HG03108 (cell line): ENCODE data around the gene CAMSAP1.
"Not testable (repeated sequence)": the region's sequence is repeated elsewhere in the genome, so short reads cannot be mapped to it uniquely, and the experiment has no call there.

Source experiments
- ATAC-seq: cut with Tn5 transposase; IDR thresholded peaks from one replicate; pipeline ENCODE4 v1.9.1; 2021; ENCODE audit warnings: moderate library complexity; ENCODE audit not compliant: unreplicated experiment

The CAMSAP1 gene

GRCh38 chr9:135907431-135908092 is at the start of gene CAMSAP1:
CAMSAP1 (minus strand) TSS chr9:135907546; CDS start chr9:135907159, 387 bp downstream.
- peak; percentile 76 for ATAC-seq

GRCh38 chr9:135956802-135957174 is 49.4 kb upstream of the CAMSAP1 start:
- no peak for ATAC-seq

- ATAC-seq: no peak
These were observed 48.8 kb upstream of the CAMSAP1 start for GRCh38 chr9:135955934-135956801.

- no peak for ATAC-seq
These were observed 45.4 kb upstream of the CAMSAP1 start for GRCh38 chr9:135952664-135953206.

- ATAC-seq: no peak
These were observed 44.7 kb upstream of the CAMSAP1 start for GRCh38 chr9:135951889-135952663.

- not testable (repeated sequence) for ATAC-seq
These were observed 44.0 kb upstream of the CAMSAP1 start for GRCh38 chr9:135951310-135951709.

GRCh38 chr9:135950841-135951240 is 43.5 kb upstream of the CAMSAP1 start:
- ATAC-seq: not testable (repeated sequence)

- no peak for ATAC-seq
These were observed 42.9 kb upstream of the CAMSAP1 start for GRCh38 chr9:135950135-135950682.

- ATAC-seq: no peak
These were observed 42.3 kb upstream of the CAMSAP1 start for GRCh38 chr9:135949501-135950134.

GRCh38 chr9:135948968-135949367 is 41.6 kb upstream of the CAMSAP1 start:
- no peak for ATAC-seq

GRCh38 chr9:135948446-135948845 is 41.1 kb upstream of the CAMSAP1 start:
- no peak for ATAC-seq

- ATAC-seq: no peak
These were observed 40.2 kb upstream of the CAMSAP1 start for GRCh38 chr9:135947582-135947981.

- not testable (repeated sequence) for ATAC-seq
These were observed 39.8 kb upstream of the CAMSAP1 start for GRCh38 chr9:135947105-135947504.

- no peak for ATAC-seq
These were observed 39.1 kb upstream of the CAMSAP1 start for GRCh38 chr9:135946392-135946994.

- no peak for ATAC-seq
These were observed 38.6 kb upstream of the CAMSAP1 start for GRCh38 chr9:135945969-135946368.

- ATAC-seq: no peak
These were observed 37.3 kb upstream of the CAMSAP1 start for GRCh38 chr9:135944444-135945252.

GRCh38 chr9:135943604-135944003 is 36.3 kb upstream of the CAMSAP1 start:
- not testable (repeated sequence) for ATAC-seq

GRCh38 chr9:135941288-135941995 is 34.1 kb upstream of the CAMSAP1 start:
- no peak for ATAC-seq
